ENCODE measurements around the gene CDK15.
"Not testable (repeated sequence)": the region's sequence is repeated elsewhere in the genome, so short reads cannot be mapped to it uniquely, and the experiment has no call there.

Gene CDK15

DNA sequence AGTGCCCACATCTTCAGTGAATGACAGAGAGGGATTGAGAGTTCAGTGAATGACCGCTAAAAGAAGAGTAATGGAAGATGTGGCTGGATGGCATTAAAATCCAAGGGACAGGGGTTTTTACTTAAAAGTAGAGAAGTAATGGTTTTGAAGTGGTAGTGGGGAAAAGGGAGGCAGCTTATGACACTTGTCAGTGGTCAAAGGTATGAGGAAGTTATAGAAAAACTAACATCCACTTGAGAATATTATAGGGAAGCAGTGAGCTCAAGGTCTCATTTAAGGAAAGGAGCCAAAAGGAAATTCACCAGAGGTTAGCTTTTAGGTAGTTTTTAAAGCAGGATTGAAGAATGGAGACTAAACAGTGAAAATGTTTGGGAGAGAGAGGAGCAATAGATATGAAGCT lies 24.3 kb downstream of the CDK15 start:
- no peak for DNase-seq (ENCODE audit: low read depth)

DNA sequence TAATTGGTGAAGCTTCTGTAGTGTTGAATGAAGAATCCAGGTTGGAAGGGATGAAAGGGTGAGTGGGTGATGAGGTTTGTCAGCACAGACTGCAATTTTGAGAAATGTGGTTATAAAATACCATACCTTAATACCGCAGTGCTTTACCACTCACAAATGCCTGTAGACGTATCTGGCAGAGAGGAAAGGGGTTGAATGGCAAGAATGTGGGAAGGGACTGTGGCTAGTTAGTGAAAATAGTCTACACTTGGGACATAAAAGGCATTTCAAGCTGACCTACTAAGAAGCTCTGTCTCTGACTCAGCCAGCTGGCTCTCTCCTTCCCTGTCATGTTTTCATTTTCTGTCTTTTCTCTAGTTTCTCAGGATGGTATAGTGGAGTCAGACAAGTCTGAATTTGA lies 25.1 kb downstream of the CDK15 start:
- DNase-seq (ENCODE audit: low read depth) = no peak

- no peak for DNase-seq (ENCODE audit: low read depth)
Observed at GRCh38 chr2:201833781-201834180, 27.4 kb downstream of the CDK15 start.

GRCh38 chr2:201835066-201835465 lies 28.7 kb downstream of the CDK15 start:
- no peak for DNase-seq (ENCODE audit: low read depth)

GRCh38 chr2:201837391-201837790 lies 31.1 kb downstream of the CDK15 start:
- no peak for DNase-seq (ENCODE audit: low read depth)

GRCh38 chr2:201837824-201838431 lies 31.6 kb downstream of the CDK15 start:
- DNase-seq (ENCODE audit: low read depth) = no peak

DNA sequence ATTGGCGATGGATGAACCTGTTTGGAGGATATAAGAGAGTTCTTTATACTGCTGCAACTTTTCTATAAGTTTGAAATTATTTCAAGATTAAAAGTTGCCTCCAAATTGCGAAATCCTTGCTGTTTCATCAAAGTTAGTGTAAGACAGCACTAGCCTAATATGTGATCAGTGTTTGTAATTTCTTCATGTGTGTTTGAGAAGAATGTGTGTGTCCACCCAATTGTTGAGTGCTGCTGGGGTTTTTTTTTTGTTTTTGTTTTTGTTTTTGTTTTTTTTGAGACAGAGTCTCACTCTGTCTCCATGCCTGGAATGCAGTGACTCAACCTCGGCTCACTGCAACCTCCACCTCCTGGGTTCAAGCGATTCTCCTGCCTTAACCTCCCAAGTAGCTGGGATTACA lies 33.4 kb downstream of the CDK15 start:
- no peak for DNase-seq (ENCODE audit: low read depth)

DNA sequence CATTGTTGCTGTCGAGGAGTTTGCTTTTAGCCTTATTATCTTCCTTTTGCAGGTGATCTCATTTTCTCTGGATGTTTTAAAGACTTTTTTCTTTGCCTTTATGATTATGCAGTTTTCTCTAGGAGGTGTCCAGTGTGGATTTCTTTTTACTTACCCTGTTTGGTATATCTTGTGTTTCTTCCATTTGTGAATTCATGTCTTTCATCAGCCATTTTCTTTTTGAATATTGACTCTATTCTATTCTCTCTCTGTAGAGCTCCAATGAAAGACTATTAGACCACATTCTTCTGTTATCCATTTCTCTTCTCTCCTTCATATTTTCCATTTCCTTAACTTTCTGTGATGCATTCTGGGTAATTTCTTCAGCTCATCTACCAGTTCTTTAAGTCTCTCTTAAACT lies 34.4 kb downstream of the CDK15 start:
- no peak for DNase-seq (ENCODE audit: low read depth)

GRCh38 chr2:201842131-201842860 lies 36.0 kb downstream of the CDK15 start:
- no peak for DNase-seq (ENCODE audit: low read depth)

GRCh38 chr2:201844922-201845321 lies 38.6 kb downstream of the CDK15 start:
- DNase-seq (ENCODE audit: low read depth) = not testable (repeated sequence)

DNA sequence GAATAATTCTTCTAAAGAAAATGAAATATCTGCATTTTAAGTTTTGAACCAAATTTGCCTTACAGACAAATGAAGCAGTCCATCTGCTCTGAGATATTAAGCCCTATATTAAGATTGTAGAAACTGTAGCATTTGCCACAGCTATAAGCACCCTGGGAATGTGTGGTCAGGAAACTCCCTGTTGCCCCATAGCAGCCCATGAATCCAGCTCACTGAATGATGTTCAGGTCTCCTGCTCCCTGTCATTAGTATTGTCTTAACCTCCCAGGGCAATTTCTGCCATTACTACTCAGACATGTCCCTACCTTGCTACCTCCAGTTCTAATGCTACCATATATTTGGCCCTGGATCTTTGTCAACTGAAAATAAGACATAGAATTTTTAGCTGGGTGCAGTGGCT lies 41.1 kb downstream of the CDK15 start:
- no peak for DNase-seq (ENCODE audit: low read depth)

GRCh38 chr2:201852462-201852861 lies 46.1 kb downstream of the CDK15 start:
- no peak for DNase-seq (ENCODE audit: low read depth)

DNA sequence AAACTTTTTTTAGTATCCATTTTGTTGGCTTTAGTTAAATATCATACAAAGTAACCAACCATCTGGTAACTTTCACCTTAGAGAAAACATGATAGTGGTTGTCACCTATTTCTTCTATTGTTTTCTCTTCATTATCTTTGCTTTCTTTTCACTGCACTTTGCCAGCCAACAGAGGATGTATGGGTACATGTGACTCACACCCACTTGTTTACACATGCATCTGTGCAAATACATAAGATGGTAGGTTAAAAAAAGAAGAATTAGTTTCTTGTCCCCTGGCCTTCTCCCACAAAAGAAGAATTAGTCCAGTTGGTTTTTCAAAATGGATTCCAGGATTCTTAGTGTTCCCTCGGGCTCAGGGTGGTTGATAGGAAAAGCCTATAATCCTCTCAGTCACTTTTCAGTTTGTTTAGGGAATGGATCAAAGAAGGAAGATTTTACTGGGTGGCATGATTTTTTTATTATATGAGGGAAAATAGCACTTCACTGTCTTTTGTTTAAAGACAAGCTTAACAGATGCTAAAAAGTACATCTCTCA lies 46.6 kb downstream of the CDK15 start:
- DNase-seq (ENCODE audit: low read depth) = no peak

DNA sequence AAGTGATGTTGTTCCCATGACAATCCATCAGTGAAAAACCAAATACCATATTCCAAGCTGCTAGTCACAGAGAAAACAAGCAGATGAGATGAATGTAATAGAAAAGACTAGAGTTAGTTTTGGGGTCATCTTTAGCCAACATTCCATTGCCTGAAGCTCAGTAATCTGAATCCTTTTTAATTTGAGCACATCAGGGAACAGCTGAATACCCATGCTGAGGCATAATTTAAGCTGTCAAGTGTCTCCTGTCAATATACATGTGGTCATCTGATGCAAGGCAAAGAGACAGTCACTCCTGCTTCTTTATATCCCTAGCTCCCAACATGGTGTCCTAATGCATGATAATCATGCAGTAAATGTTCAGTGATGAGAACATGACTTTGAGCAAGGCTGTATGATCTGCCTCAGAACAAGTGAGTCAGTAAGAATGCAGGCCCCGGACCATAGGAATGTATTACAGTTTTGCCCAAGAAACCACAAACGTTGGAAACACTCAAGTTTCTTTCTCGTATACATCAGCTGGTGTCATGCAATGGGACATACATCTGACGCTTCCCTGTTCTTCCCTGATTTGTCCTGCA lies 48.0 kb downstream of the CDK15 start:
- no peak for DNase-seq (ENCODE audit: low read depth)

DNA sequence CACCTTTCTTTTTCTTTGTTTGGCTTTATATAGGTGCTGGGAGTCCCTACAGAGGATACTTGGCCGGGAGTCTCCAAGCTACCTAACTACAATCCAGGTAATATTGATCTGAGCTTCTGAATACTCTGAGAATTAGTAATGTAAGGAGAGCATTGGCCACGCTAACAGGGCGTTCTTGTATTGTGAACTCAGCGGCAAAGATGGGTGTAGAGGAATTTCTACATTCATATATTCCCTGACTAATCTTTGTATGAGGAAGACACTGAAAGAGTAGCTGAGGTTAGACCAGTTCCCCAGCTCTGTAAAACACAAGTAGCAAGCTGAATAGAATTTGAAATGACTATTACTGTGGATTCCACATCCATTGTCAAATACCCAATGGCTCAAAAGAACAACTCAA lies 48.5 kb downstream of the CDK15 start:
- DNase-seq (ENCODE audit: low read depth) = no peak

DNA sequence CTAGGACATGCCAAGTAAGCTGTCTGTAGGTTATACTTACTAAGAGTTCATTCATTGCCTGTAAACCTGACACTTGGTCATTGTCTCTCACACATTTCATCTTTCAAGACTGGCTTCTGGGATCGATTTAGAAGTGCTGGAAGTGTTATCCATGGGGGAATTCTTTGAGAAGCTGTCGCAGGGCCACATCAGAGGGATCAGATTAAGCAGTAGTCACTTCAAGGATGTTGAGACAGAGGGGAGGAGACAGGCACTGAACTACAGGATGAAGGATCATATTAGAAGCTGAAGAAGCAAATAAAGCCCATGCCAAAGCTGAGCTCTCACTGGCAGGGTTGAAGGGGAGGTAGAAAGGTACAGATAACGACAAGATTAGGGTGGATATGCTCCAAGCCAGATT lies 49.0 kb downstream of the CDK15 start:
- DNase-seq (ENCODE audit: low read depth) = no peak

- DNase-seq (ENCODE audit: low read depth) = no peak
Observed at GRCh38 chr2:201857326-201857725, 51.0 kb downstream of the CDK15 start.

GRCh38 chr2:201858281-201859184 lies 52.2 kb downstream of the CDK15 start:
- DNase-seq (ENCODE audit: low read depth) = no peak

DNA sequence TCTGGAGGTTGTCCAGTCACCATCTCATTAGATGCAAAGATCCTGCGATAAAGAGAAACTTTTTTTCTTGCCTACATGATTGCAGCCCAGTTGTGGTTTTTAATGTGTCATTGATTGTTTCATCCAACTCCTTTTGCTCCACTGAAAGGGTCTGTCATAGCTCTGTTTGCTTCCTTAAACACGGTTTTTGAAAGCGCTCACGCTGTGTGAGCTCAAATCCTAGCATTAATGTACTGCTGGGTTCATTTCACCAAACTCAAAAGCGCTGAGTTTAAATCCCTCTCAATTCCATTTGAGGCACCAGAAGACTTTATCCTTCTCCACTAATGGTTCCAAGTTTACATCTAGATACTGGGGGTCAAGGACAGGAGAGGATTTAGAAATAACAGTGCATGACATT lies 53.6 kb downstream of the CDK15 start:
- DNase-seq (ENCODE audit: low read depth) = no peak

DNA sequence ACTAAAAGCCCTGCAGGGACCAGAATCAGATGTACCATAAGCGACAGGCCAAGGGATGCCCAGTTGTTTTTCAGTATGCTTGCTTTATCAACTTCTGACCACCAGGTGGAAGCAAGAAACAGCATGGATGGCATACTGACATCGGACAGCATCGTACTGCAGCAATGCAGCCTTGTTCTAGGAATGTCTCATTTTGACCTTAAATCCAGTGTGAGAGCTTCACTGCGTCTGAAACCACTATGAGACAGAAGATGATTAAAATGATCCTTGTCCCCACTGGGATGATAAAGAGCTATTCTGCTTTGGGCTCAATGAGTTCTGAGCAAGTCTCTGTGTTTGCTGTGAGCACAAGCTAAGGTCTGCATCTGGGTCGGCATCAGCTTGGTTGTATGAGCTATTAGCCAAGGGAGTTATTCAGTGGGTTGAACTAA lies 54.3 kb downstream of the CDK15 start:
- DNase-seq (ENCODE audit: low read depth) = no peak

DNA sequence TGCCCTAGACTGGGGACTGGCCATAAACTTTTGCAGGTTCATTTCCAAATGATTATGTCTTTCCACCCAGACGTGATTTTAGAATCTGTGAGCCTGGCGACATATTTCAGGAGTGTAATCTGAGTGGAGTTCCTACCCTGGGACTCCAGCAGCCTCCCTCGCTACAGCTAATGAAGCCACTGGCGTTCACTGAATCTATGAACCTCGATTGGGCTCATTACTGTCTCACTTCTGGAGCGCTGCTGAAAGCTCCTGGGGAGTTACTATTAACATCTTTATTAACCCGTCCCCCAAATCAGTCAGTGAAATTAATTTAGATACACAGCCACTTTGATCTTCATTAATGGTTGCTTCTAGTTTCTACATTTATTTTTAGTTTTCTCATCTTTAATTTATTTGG lies 56.5 kb downstream of the CDK15 start:
- no peak for DNase-seq (ENCODE audit: low read depth)
